Measurements from ENCODE around the gene ICAM2. TPM values are rescaled to one million over a fixed set of nuclear protein-coding genes. Genes with fewer than 3 reads are reported as not detected.

The ICAM2 gene
- total RNA-seq, 4 donors from 2014 or later, result 22.4 to 75.1 (median 58.1) TPM

GRCh38 chr17:63962298-63962744, 58.1 kb downstream of the ICAM2 start:
- H3K27me3 ChIP-seq, result peaks cover 0 to 14% (median 0%) of the 10 kb centered on the region in 4 donors
- peak overlapping the region in 3 of 4 donors; percentile 18 to 66 (median 41) for H3K27ac ChIP-seq (replicated peaks in 1 of 4)
- no peaks in the 10 kb centered on the region for H3K9me3 ChIP-seq
- H3K4me1 ChIP-seq, result peaks cover 25 to 35% (median 28%) of the 10 kb centered on the region in 4 donors
- intact Hi-C loops (cut with DNase I), result no loop called here
- H3K36me3 ChIP-seq, result no peaks in the 10 kb centered on the region
- H3K4me3 ChIP-seq, result no peak overlapping the region
- WGBS, result 64% methylated on average over 10 of the region's 10 CpGs
- TF ChIP-seq POLR2AphosphoS5 (IDR thresholded peaks at IDR 0.05) (no peak), POLR2A (IDR thresholded peaks at IDR 0.05; ENCODE audit: low read depth) (no peak), CTCF (IDR thresholded peaks at IDR 0.05) (no peak), EP300 (IDR thresholded peaks at IDR 0.05) (no peak)
- no peak for DNase-seq (ENCODE audit: extremely low spot score)

DNA sequence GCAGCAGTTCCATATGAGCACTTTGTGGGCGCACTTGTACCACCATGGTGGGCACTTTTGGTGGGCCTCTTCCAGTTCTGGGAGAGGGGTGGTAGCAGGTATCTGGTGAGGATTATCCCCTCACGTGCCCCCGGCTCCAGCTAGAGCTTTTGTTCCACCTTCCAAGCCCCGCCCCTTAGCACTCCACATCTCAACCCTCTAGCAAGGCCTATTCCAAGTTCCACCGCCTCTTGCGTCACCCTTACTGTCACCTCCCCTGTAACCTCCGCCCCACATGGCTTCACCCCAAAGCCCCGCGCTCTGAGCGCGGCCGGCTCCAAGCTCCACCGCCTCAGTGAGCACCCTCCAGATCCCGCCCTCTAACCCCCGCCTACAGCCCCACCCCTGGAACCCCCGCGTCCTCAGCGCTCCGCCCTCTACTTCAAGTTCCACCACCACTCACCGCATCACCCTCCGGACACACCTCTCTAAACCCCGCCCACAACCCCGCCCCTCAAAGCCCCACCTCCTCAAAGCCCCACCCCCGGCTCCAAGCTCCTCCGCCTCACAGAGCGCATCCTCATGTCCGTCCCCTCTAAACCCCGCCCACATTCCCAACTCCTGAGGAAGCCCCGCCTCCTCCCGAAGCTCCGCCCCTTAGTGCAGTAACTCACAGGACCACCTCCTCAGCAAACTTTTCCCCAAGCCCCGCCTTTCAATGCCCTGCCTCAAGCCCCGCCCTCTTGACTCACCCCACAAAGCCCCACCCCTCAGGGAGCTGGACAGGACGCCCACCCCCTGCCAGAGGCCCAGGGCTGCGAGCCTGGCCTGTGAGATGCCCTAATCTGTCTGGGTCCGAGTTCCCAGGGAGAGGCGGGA, 58.8 kb downstream of the ICAM2 start:
- H3K36me3 ChIP-seq, result no peaks in the 10 kb centered on the region
- peak overlapping the region in 2 of 4 donors; percentile 41 to 66 for H3K27ac ChIP-seq (replicated peaks in 1 of 4)
- intact Hi-C loops (cut with DNase I), result no loop called here
- H3K27me3 ChIP-seq, result peaks cover 0 to 14% (median 0%) of the 10 kb centered on the region in 4 donors
- DNase-seq (ENCODE audit: extremely low spot score), result no peak
- TF ChIP-seq POLR2A (IDR thresholded peaks at IDR 0.05; ENCODE audit: low read depth) (no peak), EP300 (IDR thresholded peaks at IDR 0.05) (no peak), POLR2AphosphoS5 (IDR thresholded peaks at IDR 0.05) (no peak), CTCF (IDR thresholded peaks at IDR 0.05) (no peak)
- WGBS, result 30% methylated on average over 33 of the region's 37 CpGs
- H3K4me1 ChIP-seq, result peaks cover 25 to 35% (median 28%) of the 10 kb centered on the region in 4 donors
- H3K4me3 ChIP-seq, result peak overlapping the region; percentile 27 to 38 (median 30)
- no peaks in the 10 kb centered on the region for H3K9me3 ChIP-seq

DNA sequence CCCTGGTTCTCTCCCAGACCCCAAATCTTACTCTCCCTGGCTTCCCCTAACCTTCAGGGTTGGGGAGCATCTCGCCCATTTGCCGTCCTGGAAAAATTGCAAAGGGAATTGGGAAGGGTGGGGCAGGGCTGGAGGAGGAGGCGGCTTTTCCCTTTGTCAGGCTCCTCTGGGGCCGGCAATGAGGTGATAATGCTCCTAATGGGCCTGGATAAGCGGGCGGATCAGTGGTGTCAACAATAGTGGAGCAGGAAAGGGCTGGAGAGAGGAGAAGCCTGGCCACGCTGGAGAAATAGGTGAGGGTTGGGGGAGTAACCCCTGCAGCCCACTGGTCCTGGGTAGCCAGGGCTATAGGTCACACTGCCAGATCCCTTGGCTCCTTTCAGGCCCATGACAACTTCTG, 60.0 kb downstream of the ICAM2 start:
- TF ChIP-seq CTCF (IDR thresholded peaks at IDR 0.05), result no peak
- TF ChIP-seq EP300 (IDR thresholded peaks at IDR 0.05), result no peak
- TF ChIP-seq POLR2AphosphoS5 (IDR thresholded peaks at IDR 0.05), result no peak
- TF ChIP-seq POLR2A (IDR thresholded peaks at IDR 0.05; ENCODE audit: low read depth), result no peak
- Histone ChIP-seq H3K27me3 (peaks cover 0 to 14% (median 0%) of the 10 kb centered on the region in 4 donors), H3K4me1 (peaks cover 25 to 35% (median 28%) of the 10 kb centered on the region in 4 donors), H3K27ac (replicated peaks in 1 of 4) (no peak overlapping the region), H3K36me3 (no peaks in the 10 kb centered on the region), H3K9me3 (no peaks in the 10 kb centered on the region), H3K4me3 (no peak overlapping the region)
- 71% methylated on average over 7 of the region's 7 CpGs for WGBS
- DNase-seq (ENCODE audit: extremely low spot score), result no peak
- intact Hi-C loops (cut with DNase I), result no loop called here

DNA sequence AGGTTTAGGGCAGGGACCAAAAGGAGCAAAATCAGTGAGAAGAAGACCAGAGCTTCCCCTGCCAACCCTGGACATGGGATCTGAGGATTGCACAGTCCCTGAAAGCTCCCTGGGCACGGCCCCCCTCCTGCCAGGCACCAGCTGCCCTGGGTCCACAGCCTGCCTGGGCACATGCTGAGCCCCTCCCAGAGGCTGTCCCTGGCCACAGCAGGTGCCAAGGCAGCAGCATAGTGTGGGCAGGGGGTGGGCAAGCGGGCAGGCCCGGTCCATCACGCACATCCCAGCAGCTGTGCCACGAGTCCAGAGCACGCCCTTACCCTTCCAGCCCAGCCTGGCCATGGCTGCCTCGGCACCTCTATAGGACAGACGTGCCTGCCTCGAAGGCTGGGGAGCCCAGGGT, 60.4 kb downstream of the ICAM2 start:
- DNase-seq (ENCODE audit: extremely low spot score), result no peak
- intact Hi-C loops (cut with DNase I), result no loop called here
- Histone ChIP-seq H3K4me1 (peaks cover 25 to 35% (median 28%) of the 10 kb centered on the region in 4 donors), H3K27me3 (peaks cover 0 to 14% (median 0%) of the 10 kb centered on the region in 4 donors), H3K9me3 (no peaks in the 10 kb centered on the region), H3K27ac (replicated peaks in 1 of 4) (no peak overlapping the region), H3K36me3 (no peaks in the 10 kb centered on the region), H3K4me3 (no peak overlapping the region)
- 83% methylated on average over 5 of the region's 9 CpGs for WGBS
- no peak for TF ChIP-seq POLR2AphosphoS5 (IDR thresholded peaks at IDR 0.05)
- TF ChIP-seq POLR2A (IDR thresholded peaks at IDR 0.05; ENCODE audit: low read depth), result no peak
- TF ChIP-seq CTCF (IDR thresholded peaks at IDR 0.05), result no peak
- no peak for TF ChIP-seq EP300 (IDR thresholded peaks at IDR 0.05)

Measured in esophagus muscularis mucosa (tissue), 4 donors.